ENCODE results near the gene AFAP1L2. TPM values are rescaled to one million over a fixed set of nuclear protein-coding genes. Genes with fewer than 3 reads are reported as not detected.

The AFAP1L2 gene
- total and polyA plus RNA-seq, 9 of the 15 experiments (the other 6 are each of a cell fraction or from before 2014, with no cell fraction given): 0.07 TPM; not detected in 8

DNA sequence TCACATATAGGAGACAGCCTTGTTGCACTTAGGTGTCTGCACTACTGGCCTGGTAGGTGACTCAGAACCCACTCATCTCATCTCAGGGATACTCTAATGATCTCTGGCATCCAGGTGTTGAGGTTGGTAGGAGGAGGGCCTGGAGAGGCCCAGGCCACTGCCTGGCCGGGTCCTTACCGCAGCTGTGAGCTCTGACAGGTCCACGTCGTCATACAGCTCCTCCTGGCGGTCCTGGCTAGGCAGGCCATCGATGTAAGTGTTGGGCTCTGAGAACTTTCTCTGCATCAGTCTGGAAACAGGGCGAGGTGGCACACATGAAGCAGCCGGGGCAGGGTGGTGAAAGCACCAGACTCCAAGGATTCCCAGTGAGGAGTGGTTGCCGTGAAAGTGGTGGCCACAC is 103.1 kb downstream of the AFAP1L2 start:
- DNase-seq (ENCODE audit: extremely low read depth in 1 of 4, low spot score in 3 of 4): peak in 3 of 4 experiments; percentile 7 to 23 (median 10)
- H4K20me1 ChIP-seq (replicated peaks; ENCODE audit: control insufficient read depth, insufficient read depth, low read length): no peaks in the 10 kb centered on the region
- H3K36me3 ChIP-seq (ENCODE audit: control insufficient read depth, insufficient read depth, low read length): no peaks in the 10 kb centered on the region
- no peak overlapping the region for H3K4me2 ChIP-seq (ENCODE audit: insufficient read depth, low read length)
- no peak for FAIRE-seq
- intact Hi-C loops (cut with micrococcal nuclease): loop anchor here (5.0 to 10.0 kb wide), 2 partner anchors 396 to 596 kb away; no protein-coding TSS in a partner anchor
- H2AFZ ChIP-seq (ENCODE audit: low read depth, low read length): no peak overlapping the region
- WGBS (ENCODE audit: insufficient coverage, low coverage, missing lambda C conversion rate): 0% methylated on average over 4 of the region's 9 CpGs
- peak; percentile 82 for ATAC-seq
- POLR2A ChIA-PET: interaction anchor here (0.5 kb wide), 1 partner anchor 8 kb away, joined by 4 read pairs; no protein-coding TSS in a partner anchor
- BruUV-seq (replicated peaks): no TSS peak
- H3K9me1 ChIP-seq (ENCODE audit: control insufficient read depth, insufficient read depth, low read length): no peaks in the 10 kb centered on the region
- H3K9me3 ChIP-seq (replicated peaks; ENCODE audit: control insufficient read depth, insufficient read depth, low read depth, low read length): no peaks in the 10 kb centered on the region
- peaks cover 0 to 8% of the 10 kb centered on the region in 2 experiments; a peak in 1 of 5 replicates for H3K27me3 ChIP-seq (ENCODE audit: control insufficient read depth in 2 of 2, insufficient read depth in 2 of 2, low read length in 2 of 2)
- H3K9ac ChIP-seq (ENCODE audit: insufficient read depth in 1 of 2, low read depth in 2 of 2, low read length in 2 of 2): no peak overlapping the region
- H3K79me2 ChIP-seq (ENCODE audit: control insufficient read depth, insufficient read depth, low read length): no peaks in the 10 kb centered on the region
- H3K4me1 ChIP-seq (replicated peaks in 1 of 2; ENCODE audit: control insufficient read depth in 2 of 2, insufficient read depth in 2 of 2, low read length in 2 of 2): no peaks in the 10 kb centered on the region
- TF ChIP-seq RAD21 (CRISPR knock-in tag; conservative IDR thresholded peaks at IDR 0.05 in 1 of 2, IDR thresholded peaks at IDR 0.05 in 1 of 2) (peak in 1 of 2 experiments; percentile 34; a peak in 2 of 4 replicates), CTCF (IDR thresholded peaks at IDR 0.05 in 2 of 3, conservative IDR thresholded peaks at IDR 0.05 in 1 of 3; ENCODE audit: insufficient read depth in 2 of 3, low read depth in 1 of 3, low read length in 3 of 3) (peak; percentile 25 to 45 (median 36); a peak in 5 of 6 replicates), BACH1 (tag; IDR thresholded peaks at IDR 0.05) (no peak)
- in situ Hi-C loops (cut with MboI): no loop called here
- no peak overlapping the region for H3K27ac ChIP-seq (ENCODE audit: extremely low read depth, low read depth, low read length)
- CTCF ChIA-PET (ENCODE audit: low intra/inter-chr PET ratio): no interaction called here
- no peak overlapping the region for H3K4me3 ChIP-seq

Measured in K562 (cell line).